Right cardiac atrium (tissue), 5 donors: ENCODE data around the gene ATP6V1G1. TPM values are rescaled to one million over a fixed set of nuclear protein-coding genes. Genes with fewer than 3 reads are reported as not detected.

Source experiments
- ATAC-seq, 2 donors: fragments of 200-7000 bp; cut with Tn5 transposase; one replicate each; pipeline versions ENCODE4 v1.8.0 to v1.9.1; 2020; ENCODE audit warnings: moderate library complexity in 2 of 2, mild to moderate bottlenecking in 1 of 2
- DNase-seq, 3 donors: peaks; one replicate each; pipeline ENCODE4 v3.0.0-alpha.2; 2020
- H3K27ac ChIP-seq: one replicate; pipeline ENCODE4 v1.5.1; 2013; ENCODE audit warnings: mild to moderate bottlenecking, low read length, control low read depth, moderate library complexity
- H3K27me3 ChIP-seq: one replicate; pipeline ENCODE4 v1.6.1; 2013; ENCODE audit not compliant: control insufficient read depth, insufficient read depth
- H3K4me1 ChIP-seq: one replicate; pipeline ENCODE4 v1.6.1; 2013; ENCODE audit warnings: low read length; ENCODE audit not compliant: control insufficient read depth, insufficient read depth
- H3K4me3 ChIP-seq: one replicate; pipeline ENCODE4 v1.5.1; 2013; ENCODE audit warnings: low read length, control low read depth
- H3K9me3 ChIP-seq: one replicate; pipeline ENCODE4 v1.6.1; 2013; ENCODE audit warnings: low read length; ENCODE audit not compliant: control insufficient read depth
- WGBS: extraction: QIAGEN DNeasy Blood & Tissue Kit; methylation state at CpG from one replicate; pipeline ENCODE4 v1.1.7; 2013; 5-methylcytosine and 5-hydroxymethylcytosine counted together
- intact Hi-C, 4 donors: fragments of 100-400 bp; cut with DNase I; formaldehyde crosslinking; loops; one replicate each; pipeline versions ENCODE4 v1.11.0 to v1.14.0; 2022 to 2023
- polyA plus RNA-seq: library from polyadenylated mRNA; stranded (reverse); fragments of 200-250 nt; gene quantifications from one replicate; pipeline ENCODE4 v1.2.3, GENCODE V29; 2013
- total RNA-seq, 4 donors: library from RNA; stranded (reverse); fragmentation: NEBNext Ultra II Directional; extraction: Animal tissue kit (Norgen Biotek cat#: 25700); gene quantifications; one replicate each; pipeline ENCODE4 v1.2.1, GENCODE V29; 2021
- donor health status: healthy with polysubstance abuse.
- donor health status: DM: no; HTN: yes; CAD: no.
- donor health status: DM: no; HTN: no; CAD: no.
- donor health status: DM: no; HTN: yes; CAD: no; lungs with severe emphysema.
- donor health status: DM: yes; HTN: yes; CAD: no.

Gene ATP6V1G1
- total and polyA plus RNA-seq, 5 donors, result 91.5 to 157 (median 98.9) TPM

DNA sequence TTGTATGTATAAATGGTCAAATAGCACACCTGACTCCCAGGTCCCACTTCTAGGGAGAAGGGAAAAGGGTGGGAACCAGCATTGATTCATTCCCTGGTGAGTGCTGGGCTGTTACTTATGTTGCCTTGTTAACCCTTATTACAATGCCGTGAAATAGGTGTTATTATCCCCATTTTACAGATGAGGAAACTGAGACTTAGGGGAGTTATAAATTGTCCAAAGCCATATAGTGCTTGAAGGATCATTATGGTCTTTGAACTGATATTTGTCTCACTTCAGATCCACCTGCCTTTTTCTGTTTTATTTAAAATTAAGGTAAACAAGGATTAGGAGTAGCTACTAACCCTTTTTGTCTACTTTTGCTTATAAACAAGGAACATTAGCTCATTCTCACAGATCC lies 40.0 kb downstream of the ATP6V1G1 start:
- Histone ChIP-seq H3K9me3 (no peaks in the 10 kb centered on the region), H3K4me3 (no peak overlapping the region), H3K27me3 (no peaks in the 10 kb centered on the region), H3K27ac (no peak overlapping the region), H3K4me1 (no peaks in the 10 kb centered on the region)
- DNase-seq (no peak), ATAC-seq (no peak)
- WGBS, result 97% methylated on average over 1 of the region's 1 CpG
- intact Hi-C loops, result no loop called here

DNA sequence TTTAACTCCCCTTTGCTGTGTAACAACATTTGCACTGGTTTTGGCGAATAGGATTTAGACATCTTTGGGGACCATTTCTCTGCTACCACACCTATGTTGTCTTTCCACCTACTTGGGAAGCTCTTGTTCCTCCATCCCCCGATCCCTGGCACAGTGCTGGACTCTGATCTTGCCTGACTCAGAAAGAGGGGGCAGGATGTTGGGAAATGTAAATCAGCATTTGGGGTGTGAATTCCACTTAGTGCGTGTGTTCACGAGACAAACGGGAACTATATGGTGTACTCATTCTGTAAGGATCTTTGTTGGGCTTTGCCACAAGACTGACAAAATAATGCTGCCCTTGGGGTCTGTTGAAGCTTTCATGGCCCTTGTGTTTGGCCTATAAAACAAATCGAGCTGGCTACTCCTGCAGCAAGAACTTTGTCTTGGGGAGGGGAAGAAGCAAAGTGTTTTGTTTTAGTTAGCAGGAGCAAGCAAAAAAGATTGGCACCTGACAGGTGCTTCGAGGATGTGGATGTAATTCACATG lies 42.1 kb downstream of the ATP6V1G1 start:
- H3K27ac ChIP-seq, result no peak overlapping the region
- H3K9me3 ChIP-seq, result no peaks in the 10 kb centered on the region
- no peak for ATAC-seq
- H3K27me3 ChIP-seq, result no peaks in the 10 kb centered on the region
- intact Hi-C loops, result no loop called here
- no peak overlapping the region for H3K4me3 ChIP-seq
- WGBS, result 89% methylated on average over 7 of the region's 7 CpGs
- DNase-seq, result no peak
- H3K4me1 ChIP-seq, result no peaks in the 10 kb centered on the region

DNA sequence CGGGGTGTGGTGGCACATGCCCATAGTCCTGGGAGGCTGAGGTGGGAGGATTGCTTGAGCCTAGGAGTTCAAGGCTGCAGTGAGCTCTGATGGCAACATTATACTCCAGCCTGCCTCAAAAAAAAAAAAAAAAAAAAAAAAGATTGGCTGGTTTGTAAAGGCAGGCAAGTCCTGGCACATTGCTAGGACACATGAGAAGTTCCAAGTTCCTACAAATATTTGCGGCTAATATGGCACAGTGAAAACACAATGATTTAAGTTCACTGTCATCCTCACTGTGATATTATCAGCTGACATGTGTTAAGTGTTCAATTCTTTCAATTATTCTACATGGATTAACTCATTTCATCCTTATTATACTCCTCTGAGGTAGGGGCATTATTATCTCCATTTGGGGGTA lies 43.6 kb downstream of the ATP6V1G1 start:
- ATAC-seq (no peak), DNase-seq (no peak)
- Histone ChIP-seq H3K4me3 (no peak overlapping the region), H3K27me3 (no peaks in the 10 kb centered on the region), H3K27ac (no peak overlapping the region), H3K4me1 (no peaks in the 10 kb centered on the region), H3K9me3 (no peaks in the 10 kb centered on the region)
- intact Hi-C loops, result no loop called here
- under 1% methylated on average over 2 of the region's 2 CpGs for WGBS

DNA sequence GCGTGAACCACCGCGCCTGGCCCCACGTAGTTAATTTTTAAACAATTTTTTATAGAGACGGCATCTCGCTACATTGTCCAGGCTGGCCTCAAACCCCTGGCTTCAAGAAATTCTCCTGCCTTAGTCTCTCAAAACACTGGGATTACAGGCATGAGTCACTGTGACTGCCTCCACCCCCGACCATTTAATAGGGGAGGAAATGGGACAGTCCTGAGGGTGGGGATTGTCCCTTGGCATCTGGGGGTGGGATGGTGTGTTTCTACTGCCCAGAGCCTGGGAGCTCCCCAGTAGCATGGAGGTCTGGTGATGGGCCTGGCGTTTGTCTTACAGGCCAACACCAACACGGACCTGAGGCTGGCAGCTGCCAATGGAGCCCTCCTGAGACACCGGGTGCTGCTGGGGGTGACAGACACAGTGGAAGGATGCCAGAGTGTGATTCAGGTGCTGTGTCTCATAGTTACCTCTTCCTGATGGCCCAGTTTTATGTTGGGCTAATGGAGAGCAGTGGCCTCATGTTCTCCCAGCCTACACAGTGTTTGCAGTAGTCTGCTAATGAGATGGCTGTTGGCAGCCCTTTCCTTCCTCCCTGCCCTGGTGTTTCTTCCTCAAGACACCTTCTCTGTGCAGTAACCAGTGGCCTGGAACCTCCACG lies 46.0 kb downstream of the ATP6V1G1 start:
- no peaks in the 10 kb centered on the region for H3K4me1 ChIP-seq

DNA sequence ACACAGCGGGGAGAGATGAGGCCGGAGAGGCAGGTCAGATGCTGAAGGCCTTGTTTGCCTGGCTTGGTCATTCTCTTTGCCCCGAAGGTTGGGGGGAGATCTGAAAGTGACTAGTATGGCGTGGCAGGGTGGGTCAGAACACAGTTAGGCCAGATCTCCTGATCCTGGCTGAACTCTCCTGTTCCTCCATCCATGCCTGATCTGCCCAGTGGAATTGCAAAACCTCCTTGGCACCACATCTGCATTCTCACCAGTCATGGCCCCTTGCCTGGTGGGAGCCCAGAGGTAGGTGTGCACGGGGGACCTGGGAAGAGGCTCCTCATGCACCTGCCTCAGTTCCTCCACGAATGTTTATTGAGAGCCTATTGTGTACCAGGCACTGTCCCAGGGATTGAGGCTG lies 46.8 kb downstream of the ATP6V1G1 start:
- DNase-seq (no peak), ATAC-seq (peak in 1 of 2 donors; percentile 33)
- Histone ChIP-seq H3K4me1 (no peaks in the 10 kb centered on the region), H3K9me3 (no peaks in the 10 kb centered on the region), H3K27ac (no peak overlapping the region), H3K4me3 (no peak overlapping the region), H3K27me3 (no peaks in the 10 kb centered on the region)
- 94% methylated on average over 6 of the region's 6 CpGs for WGBS
- intact Hi-C loops, result no loop called here

More for the DNA sequence above, 46.0 kb downstream of the ATP6V1G1 start:
- Histone ChIP-seq H3K4me3 (no peak overlapping the region), H3K9me3 (no peaks in the 10 kb centered on the region), H3K27ac (no peak overlapping the region), H3K27me3 (no peaks in the 10 kb centered on the region)
- 91% methylated on average over 11 of the region's 11 CpGs for WGBS
- ATAC-seq (no peak), DNase-seq (no peak)
- intact Hi-C loops, result no loop called here

DNA sequence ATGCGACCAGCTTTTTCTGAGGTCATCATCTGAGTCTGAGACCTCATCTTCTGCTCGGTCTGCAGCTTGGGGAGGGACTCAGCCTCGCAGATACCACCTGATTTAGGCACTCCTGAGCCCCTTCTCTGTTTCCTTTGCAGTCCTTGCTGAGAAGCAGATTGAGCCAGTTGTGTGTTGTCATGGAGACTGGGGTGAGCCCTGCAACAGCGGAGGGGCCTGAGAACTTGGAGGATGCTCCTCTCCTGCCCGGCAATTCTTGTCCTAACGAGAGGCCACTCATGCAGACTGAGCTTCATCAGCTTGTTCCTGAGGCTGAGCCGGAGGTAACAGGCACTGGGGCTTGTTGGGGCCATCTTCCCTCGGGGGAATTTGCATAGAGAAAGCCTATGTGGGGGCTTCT lies 50.8 kb downstream of the ATP6V1G1 start:
- Histone ChIP-seq H3K4me3 (no peak overlapping the region), H3K9me3 (no peaks in the 10 kb centered on the region), H3K4me1 (no peaks in the 10 kb centered on the region), H3K27me3 (no peaks in the 10 kb centered on the region), H3K27ac (no peak overlapping the region)
- no peak for DNase-seq
- 91% methylated on average over 8 of the region's 8 CpGs for whole genome bisulfite sequencing
- intact Hi-C loops, result no loop called here
- no peak for ATAC-seq

DNA sequence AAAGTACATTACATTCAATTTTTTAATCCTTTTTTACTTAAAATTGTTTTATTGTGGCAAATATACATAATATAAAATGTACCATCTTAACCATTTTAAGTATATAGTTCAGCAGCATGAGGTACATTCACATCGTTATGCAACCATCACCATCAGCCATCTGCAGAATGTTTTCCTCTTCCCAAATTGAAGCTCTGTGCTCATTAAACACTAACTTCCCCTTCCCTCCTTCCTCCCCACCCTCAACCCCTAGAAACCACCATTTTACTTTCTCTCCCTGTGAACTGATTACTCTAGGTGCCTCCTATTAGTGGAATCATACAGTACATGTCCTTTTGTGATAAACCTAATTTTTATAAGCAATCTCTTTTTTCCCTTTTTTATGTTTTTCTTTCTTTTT lies 54.4 kb downstream of the ATP6V1G1 start:
- Histone ChIP-seq H3K4me3 (no peak overlapping the region), H3K27me3 (no peaks in the 10 kb centered on the region), H3K27ac (no peak overlapping the region), H3K9me3 (no peaks in the 10 kb centered on the region), H3K4me1 (no peaks in the 10 kb centered on the region)
- intact Hi-C loops, result no loop called here
- ATAC-seq (no peak), DNase-seq (no peak)
- 68% methylated on average over 1 of the region's 1 CpG for WGBS

DNA sequence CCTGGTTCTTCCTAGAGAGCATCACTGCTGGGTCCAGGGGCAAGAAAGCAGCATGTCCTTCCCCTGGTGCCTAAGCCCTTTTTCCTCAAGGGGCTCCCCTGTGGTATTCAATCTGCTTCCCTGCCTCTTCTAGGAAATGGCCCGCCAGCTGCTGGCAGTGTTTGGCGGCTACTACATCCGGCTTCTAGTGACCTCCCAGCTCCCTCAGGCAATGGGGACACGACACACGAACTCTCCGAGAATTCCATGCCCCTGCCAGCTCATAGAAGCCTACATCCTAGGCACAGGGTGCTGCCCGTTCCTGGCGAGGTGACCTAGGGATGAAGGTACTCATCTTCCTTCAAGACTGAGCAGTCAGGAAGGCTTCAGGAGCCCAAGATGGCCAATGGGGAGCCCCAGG lies 55.4 kb downstream of the ATP6V1G1 start:
- H3K27ac ChIP-seq, result no peak overlapping the region
- intact Hi-C loops, result no loop called here
- WGBS, result 82% methylated on average over 8 of the region's 8 CpGs
- H3K9me3 ChIP-seq, result no peaks in the 10 kb centered on the region
- no peak for ATAC-seq
- H3K4me1 ChIP-seq, result no peaks in the 10 kb centered on the region
- no peak overlapping the region for H3K4me3 ChIP-seq
- no peaks in the 10 kb centered on the region for H3K27me3 ChIP-seq
- no peak for DNase-seq

DNA sequence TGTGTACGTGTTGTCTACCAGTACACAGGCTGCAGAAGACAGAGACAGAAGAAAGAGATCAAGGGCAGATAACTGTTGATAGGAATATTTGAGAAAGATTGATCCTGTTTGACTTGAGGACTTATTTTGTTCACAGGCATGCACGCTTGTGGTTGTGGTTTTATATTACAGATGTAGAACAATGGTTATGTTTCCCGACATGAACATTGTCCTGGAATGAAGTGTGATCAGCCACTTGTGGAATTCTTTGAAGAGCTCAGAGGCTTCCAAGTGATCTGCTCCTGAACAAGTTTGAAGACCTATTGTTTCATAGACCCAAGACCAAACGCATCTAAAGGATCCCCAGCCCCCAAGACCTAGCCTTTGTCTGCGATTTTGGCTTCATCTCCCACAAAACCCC lies 56.3 kb downstream of the ATP6V1G1 start:
- Histone ChIP-seq H3K4me1 (no peaks in the 10 kb centered on the region), H3K9me3 (no peaks in the 10 kb centered on the region), H3K27ac (no peak overlapping the region), H3K27me3 (no peaks in the 10 kb centered on the region), H3K4me3 (no peak overlapping the region)
- 91% methylated on average over 5 of the region's 5 CpGs for WGBS
- intact Hi-C loops, result no loop called here
- DNase-seq (no peak), ATAC-seq (no peak)

Other genes with a start within 250 kb of the ATP6V1G1 start
- gene AKNA, start 199.8 kb upstream of the ATP6V1G1 start, total RNA-seq, result 10 to 100 TPM in 1 of 4 donors, 1 to 10 TPM in 3; 8.8 to 10.3 (median 8.9) TPM
- 8.4 TPM for gene AKNA, start 199.8 kb upstream of the ATP6V1G1 start, polyA plus RNA-seq
- 10 to 100 TPM; 12.7 to 20.3 (median 14.1) TPM for gene WHRN, start 82.3 kb upstream of the ATP6V1G1 start, total RNA-seq
- 7.8 TPM for gene WHRN, start 82.3 kb upstream of the ATP6V1G1 start, polyA plus RNA-seq
- gene TMEM268, start 23.5 kb downstream of the ATP6V1G1 start, total RNA-seq, result 1 to 10 TPM; 6.3 to 7.8 (median 7.1) TPM
- gene TMEM268, start 23.5 kb downstream of the ATP6V1G1 start, polyA plus RNA-seq, result 3.0 TPM
- gene TEX53, start 70.0 kb downstream of the ATP6V1G1 start, total RNA-seq, result not detected
- gene TEX53, start 70.0 kb downstream of the ATP6V1G1 start, polyA plus RNA-seq, result not detected
- not detected for gene TEX48, start 94.4 kb downstream of the ATP6V1G1 start, total RNA-seq
- not detected for gene TEX48, start 94.4 kb downstream of the ATP6V1G1 start, polyA plus RNA-seq
- under 1 TPM in 1 of 4 donors, not detected in 3; 0.03 TPM for gene TNFSF15, start 218.3 kb downstream of the ATP6V1G1 start, total RNA-seq
- gene TNFSF15, start 218.3 kb downstream of the ATP6V1G1 start, polyA plus RNA-seq, result 0.02 TPM